Skeletal muscle tissue (tissue), 4 donors: ENCODE data around the gene GIPC2. TPM values are rescaled to one million over a fixed set of nuclear protein-coding genes. Genes with fewer than 3 reads are reported as not detected.
"Not testable (repeated sequence)": the region's sequence is repeated elsewhere in the genome, so short reads cannot be mapped to it uniquely, and the experiment has no call there.

Experiments
- H3K27ac ChIP-seq: one replicate; pipeline ENCODE4 v1.7.0; 2013; ENCODE audit warnings: mild to moderate bottlenecking, low read depth, low read length, inconsistent platforms
- H3K27me3 ChIP-seq, 3 donors: one replicate each; pipeline ENCODE4 v1.7.0; 2013; ENCODE audit warnings: low read length in 3 of 3; ENCODE audit not compliant: control insufficient read depth in 3 of 3, insufficient read depth in 3 of 3
- H3K36me3 ChIP-seq, 3 donors: one replicate each; pipeline ENCODE4 v1.7.0; 2013; ENCODE audit warnings: low read length in 3 of 3; ENCODE audit not compliant: control insufficient read depth in 3 of 3, insufficient read depth in 3 of 3
- H3K4me1 ChIP-seq, 3 donors: one replicate each; pipeline ENCODE4 v1.7.0; 2013; ENCODE audit warnings: low read length in 3 of 3, mild to moderate bottlenecking in 3 of 3; ENCODE audit not compliant: control insufficient read depth in 3 of 3, insufficient read depth in 3 of 3
- H3K4me3 ChIP-seq, 3 donors: one replicate each; pipeline ENCODE4 v1.7.0; 2013; ENCODE audit warnings: low read length in 3 of 3
- H3K9ac ChIP-seq, 3 donors: one replicate each; pipeline ENCODE4 v1.7.0; 2013; ENCODE audit warnings: low read length in 3 of 3, mild to moderate bottlenecking in 3 of 3, moderate library complexity in 2 of 3, low read depth in 1 of 3
- H3K9me3 ChIP-seq, 3 donors: one replicate each; pipeline ENCODE4 v1.7.0; 2013; ENCODE audit warnings: low read length in 3 of 3; ENCODE audit not compliant: control insufficient read depth in 3 of 3
- total RNA-seq: library from RNA; depleted of rRNA; stranded (reverse); fragments of >200 nt; gene quantifications from one replicate; pipeline ENCODE4 v1.2.3, GENCODE V29; 2014
- donor health status: Osteomylitis.

GIPC2 gene
- total RNA-seq, 1 donor from 2014 or later: 1.6 TPM

DNA sequence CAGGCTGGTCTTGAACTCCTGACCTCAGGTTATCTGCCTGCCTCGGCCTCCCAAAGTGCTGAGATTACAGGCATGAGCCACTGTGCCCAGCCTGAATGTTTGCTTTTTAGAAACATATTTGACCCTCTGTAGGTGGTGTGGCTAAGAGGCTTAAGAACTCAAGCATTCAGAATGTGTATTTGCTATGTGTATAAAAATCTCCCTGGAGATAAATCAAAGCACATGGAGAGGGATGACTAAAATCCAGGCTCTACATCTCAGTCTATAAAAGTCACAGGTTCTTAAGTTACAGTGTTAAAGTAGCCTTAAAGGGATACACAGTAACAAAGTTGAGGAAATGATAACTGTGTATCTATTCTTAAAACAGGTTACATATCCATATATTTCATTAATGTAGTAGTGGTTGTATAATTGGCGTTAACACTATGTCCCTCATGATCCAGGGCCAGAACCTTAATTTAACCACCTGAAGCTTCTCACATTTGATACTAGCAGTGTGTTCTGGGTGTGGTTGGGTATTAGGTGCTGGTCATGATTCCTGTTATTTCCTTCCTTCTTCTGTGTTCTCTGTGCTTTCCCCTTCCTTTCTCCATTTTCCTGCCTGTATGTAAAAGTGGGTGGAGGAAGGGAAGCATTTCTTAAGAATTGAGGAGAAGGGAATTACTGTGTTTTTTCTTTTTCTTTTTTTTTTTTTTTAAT is 16.2 kb downstream of the GIPC2 start:
- Histone ChIP-seq H3K27ac (peak overlapping the region; percentile 76), H3K4me1 (peaks cover 5 to 8% (median 7%) of the 10 kb centered on the region in 3 donors), H3K4me3 (peak overlapping the region in 1 of 3 donors; percentile 19), H3K27me3 (no peaks in the 10 kb centered on the region), H3K9me3 (no peaks in the 10 kb centered on the region), H3K9ac (no peak overlapping the region), H3K36me3 (no peaks in the 10 kb centered on the region)

DNA sequence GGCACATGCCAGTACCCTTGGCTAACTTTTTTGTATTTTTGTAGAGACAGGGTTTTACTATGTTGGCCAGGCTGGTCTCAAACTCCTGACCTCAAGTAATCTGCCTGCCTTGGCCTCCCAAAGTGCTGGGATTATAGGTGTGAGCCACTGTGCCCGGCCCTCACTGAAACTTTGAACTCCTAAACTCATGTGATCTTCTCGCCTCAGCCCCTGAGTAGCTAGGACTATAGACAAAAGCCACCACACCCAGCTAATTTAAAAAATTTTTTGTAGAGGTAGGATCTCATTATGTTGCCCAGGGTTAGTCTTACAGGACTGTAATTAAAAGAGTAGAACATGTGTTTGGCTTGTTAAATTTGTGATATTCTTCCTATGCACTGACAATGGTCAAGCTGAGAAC is 19.1 kb downstream of the GIPC2 start:
- not testable (repeated sequence) for H3K9ac ChIP-seq, H3K36me3 ChIP-seq, H3K4me3 ChIP-seq, H3K9me3 ChIP-seq, H3K27me3 ChIP-seq, H3K27ac ChIP-seq
- peaks cover 15 to 21% (median 16%) of the 10 kb centered on the region in 3 donors for H3K4me1 ChIP-seq

DNA sequence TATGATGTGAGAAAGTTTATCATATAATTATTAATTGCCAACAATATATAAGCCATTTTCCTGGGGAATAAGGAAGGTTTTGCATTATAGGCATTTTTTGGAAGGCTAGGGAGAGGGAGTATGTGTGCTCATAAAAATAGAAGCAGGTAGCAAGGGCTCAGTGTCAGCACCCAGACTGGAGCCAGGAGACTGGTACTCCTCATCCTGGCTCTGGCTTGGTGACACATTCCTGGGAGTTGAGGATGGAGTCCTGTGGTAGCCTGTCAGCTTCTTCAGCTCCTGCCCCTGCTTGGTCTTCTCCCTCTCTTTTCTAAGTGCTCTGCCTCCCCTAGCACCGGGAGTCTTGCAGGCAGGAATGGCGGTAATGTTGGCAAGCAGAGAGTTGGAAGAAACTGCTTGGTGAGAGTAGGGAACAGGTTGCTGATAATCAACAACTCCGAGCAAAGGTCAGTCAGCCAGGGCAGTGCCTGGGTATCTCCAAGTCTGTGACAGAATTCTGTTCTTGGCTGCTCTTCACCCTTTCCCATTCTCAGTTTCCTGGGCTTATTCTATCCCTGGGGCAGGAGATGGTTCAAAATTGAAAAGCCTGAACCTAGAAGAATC is 23.0 kb downstream of the GIPC2 start:
- Histone ChIP-seq H3K27me3 (no peaks in the 10 kb centered on the region), H3K27ac (peak overlapping the region; percentile 19), H3K9me3 (no peaks in the 10 kb centered on the region), H3K4me1 (peaks cover 16 to 24% (median 17%) of the 10 kb centered on the region in 3 donors), H3K4me3 (peak overlapping the region; percentile 11 to 47 (median 37)), H3K9ac (peak overlapping the region in 1 of 3 donors; percentile 40), H3K36me3 (no peaks in the 10 kb centered on the region)

DNA sequence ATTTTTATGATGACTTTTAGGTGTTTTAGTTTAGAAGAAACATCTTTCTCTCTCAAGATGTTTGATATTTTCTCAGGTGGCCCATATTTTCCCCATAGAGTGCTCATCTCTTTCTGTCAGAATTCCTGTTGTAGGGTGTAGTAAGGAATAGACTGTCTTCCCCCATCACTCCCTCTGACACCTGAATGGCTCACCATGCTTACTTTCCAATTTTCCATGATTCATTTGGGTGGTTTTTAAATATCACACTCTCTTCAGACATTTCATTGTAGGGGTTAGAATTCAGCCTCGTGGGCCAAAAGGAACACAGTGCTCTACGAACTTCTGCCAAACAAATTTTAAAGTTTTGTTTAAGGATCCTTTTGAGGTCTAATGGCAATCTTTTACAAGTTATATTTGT is 24.0 kb downstream of the GIPC2 start:
- Histone ChIP-seq H3K9ac (no peak overlapping the region), H3K36me3 (no peaks in the 10 kb centered on the region), H3K9me3 (no peaks in the 10 kb centered on the region), H3K4me1 (peaks cover 16 to 24% (median 17%) of the 10 kb centered on the region in 3 donors), H3K27me3 (no peaks in the 10 kb centered on the region), H3K4me3 (no peak overlapping the region), H3K27ac (peak overlapping the region; percentile 54)

DNA sequence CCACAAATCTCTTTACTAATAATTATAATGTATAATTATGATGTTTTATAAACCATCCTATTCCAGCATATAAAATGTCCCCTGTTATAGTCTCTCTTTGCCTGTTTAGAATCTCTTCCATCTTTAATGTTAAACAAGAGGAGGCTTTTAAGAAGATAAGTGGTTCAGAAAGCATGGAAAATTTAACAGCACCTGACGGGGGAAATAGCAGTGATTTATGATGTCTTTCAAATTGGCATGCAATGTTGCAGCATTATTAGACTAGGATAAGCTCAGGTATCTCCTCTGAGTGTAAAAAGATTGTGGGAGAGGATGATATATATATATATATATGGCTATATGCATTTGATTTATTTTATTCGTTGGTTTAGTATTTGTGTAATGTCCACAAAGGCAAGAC is 24.4 kb downstream of the GIPC2 start:
- Histone ChIP-seq H3K36me3 (no peaks in the 10 kb centered on the region), H3K4me3 (no peak overlapping the region), H3K27ac (peak overlapping the region; percentile 54), H3K4me1 (peaks cover 16 to 24% (median 17%) of the 10 kb centered on the region in 3 donors), H3K27me3 (no peaks in the 10 kb centered on the region), H3K9ac (no peak overlapping the region), H3K9me3 (no peaks in the 10 kb centered on the region)

DNA sequence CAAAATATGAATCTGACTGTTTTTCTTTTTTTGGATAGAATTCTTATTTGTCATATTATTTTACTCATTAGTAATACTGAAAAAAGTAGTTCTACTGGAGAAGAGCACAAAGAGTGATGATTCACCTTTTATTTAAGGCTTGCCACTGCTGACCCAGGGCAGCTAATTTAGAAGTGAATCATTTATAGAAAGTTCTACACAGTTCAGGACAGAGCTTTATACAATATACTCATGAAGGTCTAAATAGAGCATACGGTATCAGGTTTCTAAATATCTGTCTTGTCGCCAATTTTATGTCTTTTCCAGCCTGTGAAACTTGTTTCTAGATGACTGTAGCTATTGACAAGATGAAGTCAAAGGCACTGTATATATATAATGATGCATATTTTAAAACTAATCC is 25.0 kb downstream of the GIPC2 start:
- Histone ChIP-seq H3K9ac (no peak overlapping the region), H3K27ac (peak overlapping the region; percentile 54), H3K4me3 (no peak overlapping the region), H3K36me3 (no peaks in the 10 kb centered on the region), H3K27me3 (no peaks in the 10 kb centered on the region), H3K9me3 (no peaks in the 10 kb centered on the region), H3K4me1 (peaks cover 16 to 24% (median 17%) of the 10 kb centered on the region in 3 donors)

DNA sequence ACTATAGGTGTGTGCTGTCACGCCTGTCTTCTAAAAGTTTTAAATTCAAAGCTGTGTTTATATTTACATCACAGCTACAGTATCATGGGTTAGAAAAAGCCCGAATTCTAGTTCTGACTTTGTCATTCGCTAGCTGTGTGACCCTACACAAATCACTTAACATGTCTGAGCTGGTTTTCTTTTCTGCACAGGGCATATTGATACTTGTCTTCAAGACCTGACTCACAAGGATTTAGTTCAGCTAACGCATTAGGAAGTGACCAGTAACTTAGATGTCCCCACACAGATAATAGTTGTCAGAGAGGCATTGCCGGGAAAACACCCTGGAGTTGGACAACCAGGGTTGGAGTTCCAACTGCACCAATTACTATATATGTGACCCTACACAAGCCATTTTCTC is 25.9 kb downstream of the GIPC2 start:
- Histone ChIP-seq H3K27ac (no peak overlapping the region), H3K36me3 (no peaks in the 10 kb centered on the region), H3K4me1 (peaks cover 16 to 24% (median 17%) of the 10 kb centered on the region in 3 donors), H3K9ac (no peak overlapping the region), H3K4me3 (no peak overlapping the region), H3K27me3 (no peaks in the 10 kb centered on the region), H3K9me3 (no peaks in the 10 kb centered on the region)

DNA sequence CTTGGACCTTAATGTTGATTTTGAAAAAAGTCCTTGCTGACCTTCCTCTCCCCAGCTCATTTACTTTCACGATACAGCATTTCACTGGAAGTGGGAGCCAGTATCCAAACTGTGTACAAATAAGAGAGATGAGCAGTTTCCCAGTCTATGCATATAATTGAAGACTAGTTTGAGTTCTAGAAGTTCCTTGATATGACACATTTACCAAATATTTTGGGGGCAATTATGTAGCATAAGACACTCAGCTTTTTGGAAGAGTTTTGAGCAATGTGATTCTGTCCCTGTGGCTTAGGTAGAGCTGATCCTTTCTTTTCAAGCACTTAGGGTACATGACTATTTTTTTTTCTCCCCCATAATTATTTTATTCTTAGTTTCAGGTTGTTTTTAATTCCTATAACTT is 26.4 kb downstream of the GIPC2 start:
- Histone ChIP-seq H3K27ac (no peak overlapping the region), H3K4me3 (no peak overlapping the region), H3K27me3 (no peaks in the 10 kb centered on the region), H3K36me3 (no peaks in the 10 kb centered on the region), H3K9me3 (no peaks in the 10 kb centered on the region), H3K4me1 (peaks cover 16 to 24% (median 17%) of the 10 kb centered on the region in 3 donors), H3K9ac (no peak overlapping the region)

DNA sequence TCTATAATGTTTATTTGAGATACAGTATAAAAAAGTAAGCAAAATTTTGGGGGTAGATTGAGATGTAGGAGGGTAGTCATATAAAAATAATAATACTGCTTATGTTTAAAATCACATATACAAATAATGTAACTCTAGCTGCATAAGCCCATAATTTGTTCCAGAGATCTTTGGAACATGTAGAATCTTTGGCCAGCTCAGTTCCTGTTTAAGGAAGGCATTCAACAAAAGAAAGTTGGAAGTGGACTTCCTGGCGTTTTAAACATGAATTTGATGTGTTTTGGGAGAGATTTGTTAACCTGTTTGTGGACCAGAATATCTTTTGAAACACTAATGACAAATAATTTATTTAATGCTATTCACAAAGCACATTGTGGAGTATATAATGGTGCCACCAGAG is 27.7 kb downstream of the GIPC2 start:
- Histone ChIP-seq H3K4me1 (peaks cover 16 to 23% (median 18%) of the 10 kb centered on the region in 3 donors), H3K9me3 (no peaks in the 10 kb centered on the region), H3K27ac (no peak overlapping the region), H3K27me3 (no peaks in the 10 kb centered on the region), H3K9ac (no peak overlapping the region), H3K36me3 (no peaks in the 10 kb centered on the region), H3K4me3 (no peak overlapping the region)

DNA sequence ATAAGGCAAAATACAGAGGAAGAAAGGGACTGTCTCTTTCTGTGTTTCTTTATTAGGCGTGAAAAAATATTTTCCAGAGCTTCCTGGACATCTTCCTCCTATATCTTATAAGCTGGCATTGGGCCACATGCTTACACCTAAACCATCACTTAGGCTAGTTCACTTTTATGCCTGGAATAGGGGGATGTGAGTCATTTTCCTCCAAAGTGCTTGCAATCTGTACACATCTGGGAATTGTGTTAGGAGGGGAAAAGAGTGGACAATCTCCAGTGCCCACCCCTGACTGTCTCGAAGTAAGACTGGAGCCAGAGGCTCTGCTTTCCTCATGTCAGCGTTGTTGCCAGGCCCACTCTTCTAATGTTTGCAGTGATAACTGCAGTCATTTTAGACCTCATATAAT is 29.9 kb downstream of the GIPC2 start:
- peaks cover 9 to 12% (median 11%) of the 10 kb centered on the region in 3 donors for H3K4me1 ChIP-seq

More for the DNA sequence above, 29.9 kb downstream of the GIPC2 start:
- no peaks in the 10 kb centered on the region for H3K9me3 ChIP-seq
- H3K27ac ChIP-seq: no peak overlapping the region
- H3K27me3 ChIP-seq: no peaks in the 10 kb centered on the region
- no peak overlapping the region for H3K9ac ChIP-seq
- no peaks in the 10 kb centered on the region for H3K36me3 ChIP-seq
- H3K4me3 ChIP-seq: no peak overlapping the region
